Muscle of arm (tissue), 12 donors: Measurements from ENCODE around the gene MRC2. TPM values are rescaled to one million over a fixed set of nuclear protein-coding genes. Genes with fewer than 3 reads are reported as not detected.

Source experiments
- DNase-seq: peaks from one replicate; pipeline ENCODE4 v3.0.0-alpha.2; 2013
- polyA plus RNA-seq, 12 donors: library from polyadenylated mRNA; unstranded; fragments of 120-200 nt; gene quantifications; one replicate each; pipeline ENCODE4 v1.2.1, GENCODE V29; 2013; ENCODE audit not compliant: insufficient read length in 12 of 12

The MRC2 gene
- polyA plus RNA-seq, 12 donors: 105 to 196 (median 128) TPM

DNA sequence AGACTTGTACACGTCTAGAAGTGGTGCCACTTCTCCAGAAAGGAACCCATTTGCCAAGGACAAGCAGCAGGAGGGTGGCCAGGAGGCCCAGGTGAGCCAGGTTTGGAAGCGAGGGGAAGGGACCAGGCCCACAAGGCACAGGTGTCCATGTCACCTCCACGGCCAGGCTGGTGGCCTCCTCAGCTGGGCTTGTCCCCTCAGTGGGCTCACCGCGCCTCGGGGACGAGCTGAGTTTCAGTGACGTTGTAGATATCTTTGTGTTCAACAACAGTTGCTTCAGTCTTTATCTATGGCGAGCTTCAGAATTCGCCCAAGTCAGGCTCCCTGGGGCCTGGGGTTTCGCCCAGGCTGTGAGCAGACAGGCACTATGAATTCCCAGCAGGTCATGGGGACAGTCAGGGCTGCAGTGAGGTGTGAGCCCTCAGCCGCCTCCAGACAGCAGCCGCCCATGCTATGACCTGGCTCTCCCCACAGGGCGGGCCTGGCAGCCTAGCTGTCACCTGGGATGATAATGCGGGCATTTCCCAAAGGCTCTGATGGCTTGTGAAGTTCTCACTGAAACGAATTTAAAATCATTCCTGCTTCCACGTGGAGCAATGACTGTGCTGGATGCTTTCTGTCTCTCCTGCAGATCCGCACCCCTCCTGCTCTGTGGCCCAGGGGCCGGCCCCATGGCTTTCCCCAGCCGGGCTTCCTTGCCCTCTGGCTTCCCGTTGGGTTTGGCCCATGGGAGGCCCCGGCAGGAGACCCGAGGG is 89.5 kb downstream of the MRC2 start:
- DNase-seq: no peak

DNA sequence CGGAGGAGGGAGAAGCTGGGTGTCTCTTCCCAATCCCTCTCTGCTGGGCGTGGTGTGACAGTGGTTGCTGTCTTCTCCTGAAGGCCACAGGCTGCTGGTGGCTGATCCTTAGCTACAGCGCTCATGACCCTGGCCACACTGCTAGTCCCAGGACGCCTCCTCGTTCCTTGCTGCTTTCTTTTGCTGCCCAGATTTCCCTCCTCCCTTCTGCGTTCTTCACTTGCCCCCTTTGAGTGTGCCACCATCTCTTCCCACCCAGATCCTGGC is 90.1 kb downstream of the MRC2 start:
- no peak for DNase-seq

DNA sequence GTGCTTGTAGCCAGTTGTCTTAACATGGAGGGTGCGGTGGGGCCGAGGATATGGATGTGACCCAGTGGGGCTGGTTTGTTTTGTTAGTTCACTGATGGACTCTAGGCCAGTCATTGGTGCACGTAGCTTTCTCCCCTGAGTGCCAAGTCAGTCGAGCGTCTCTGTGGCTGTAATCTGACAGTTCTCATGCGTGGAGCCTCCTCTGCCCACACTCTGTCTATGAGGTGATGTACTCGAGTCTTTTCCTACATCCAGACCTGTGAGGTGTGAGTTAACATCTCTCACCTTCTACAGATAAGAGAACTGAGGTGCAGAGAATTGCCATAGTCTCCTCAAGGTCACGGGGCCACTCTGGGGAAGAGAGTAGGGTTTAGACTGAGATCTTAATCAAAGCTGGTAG is 90.4 kb downstream of the MRC2 start:
- DNase-seq: no peak

DNA sequence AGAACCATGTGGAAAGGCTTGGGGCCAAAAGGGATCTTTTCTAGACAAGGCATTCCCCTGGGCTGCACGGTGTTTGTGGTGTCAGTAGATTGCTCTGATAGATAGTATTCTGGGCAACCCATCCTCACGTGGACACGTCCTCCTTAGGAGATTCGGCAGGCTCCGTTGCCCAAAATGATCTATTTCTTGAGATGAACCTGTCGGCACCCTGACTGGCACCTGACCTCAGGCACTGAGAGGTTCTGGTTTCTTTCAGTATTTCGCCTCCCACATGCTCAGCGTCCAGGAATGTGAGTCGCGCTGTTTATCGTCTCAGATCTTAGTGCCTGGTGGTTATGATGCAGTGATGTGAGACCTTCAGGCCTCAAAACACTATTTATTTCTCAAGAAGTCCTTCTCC is 91.0 kb downstream of the MRC2 start:
- DNase-seq: no peak

DNA sequence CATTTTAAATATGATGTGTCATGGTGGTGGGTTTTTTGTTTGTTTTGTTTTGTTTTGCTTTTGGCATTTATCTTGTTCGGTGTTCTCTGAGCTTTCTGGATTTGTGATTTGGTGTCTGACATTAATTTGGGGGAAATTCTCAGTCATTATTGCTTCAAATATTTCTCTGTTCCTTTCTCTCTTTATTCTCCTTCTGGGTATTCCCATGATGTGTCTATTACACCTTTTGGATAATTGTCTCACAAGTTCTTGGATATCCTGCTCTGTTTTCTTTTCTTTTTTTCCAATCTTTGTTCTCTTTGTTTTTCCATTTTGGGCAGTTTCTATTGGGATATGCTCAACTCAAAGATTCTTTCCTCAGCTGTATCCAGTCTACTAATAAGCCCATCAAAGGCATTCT is 92.1 kb downstream of the MRC2 start:
- DNase-seq: no peak

DNA sequence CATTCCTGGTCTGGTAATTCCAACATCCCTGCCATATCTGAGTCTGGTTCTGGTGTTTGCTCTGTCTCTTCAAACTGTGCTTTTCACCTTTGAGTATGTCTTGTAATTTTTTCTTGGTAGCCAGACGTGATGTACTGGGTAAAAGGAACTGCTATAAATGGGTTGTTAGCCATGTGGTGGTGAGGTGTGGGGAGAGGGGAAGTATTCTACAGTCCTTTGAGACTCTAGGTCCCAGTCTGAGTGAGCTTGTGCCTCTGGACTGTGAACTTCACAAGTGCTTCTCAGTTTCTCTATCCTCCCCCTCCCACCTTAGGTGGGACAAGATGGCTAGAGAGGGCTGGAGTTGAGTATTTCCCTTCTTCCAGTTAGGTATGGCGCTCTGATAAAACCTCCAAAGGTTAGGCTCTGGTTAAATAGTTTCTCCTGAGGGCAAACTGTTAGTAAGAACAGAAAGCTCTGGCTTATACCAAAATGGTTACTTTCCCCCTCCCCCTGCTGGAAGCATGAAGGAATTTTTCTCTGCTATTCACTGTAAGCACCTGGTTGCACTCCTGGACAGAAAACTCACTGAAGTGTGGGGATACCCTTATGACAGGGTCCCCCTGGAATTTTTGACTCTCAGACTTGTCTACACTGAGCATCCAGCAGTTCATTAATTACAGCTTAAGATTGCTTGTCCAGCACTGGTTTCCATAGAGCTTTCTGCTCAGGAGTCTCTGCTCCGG is 92.8 kb downstream of the MRC2 start:
- DNase-seq: no peak

DNA sequence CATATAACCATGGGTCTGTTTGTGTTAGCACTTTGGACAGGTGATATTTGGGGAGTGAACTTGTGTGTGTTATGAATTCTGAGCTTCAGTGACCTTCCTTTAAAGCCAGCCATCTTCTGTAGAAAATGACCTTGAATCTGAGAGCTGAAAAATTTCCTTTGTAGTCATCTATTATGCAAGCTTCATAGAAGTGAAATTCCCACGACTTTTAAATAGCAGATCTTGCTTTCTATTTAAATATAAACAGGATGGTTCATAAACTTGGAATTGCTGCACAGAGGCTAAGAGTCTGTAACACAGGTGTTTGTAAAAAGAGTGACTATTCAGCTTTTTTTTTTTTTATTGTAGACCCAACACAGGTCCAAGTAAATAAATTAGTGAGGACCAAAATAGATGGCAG is 95.2 kb downstream of the MRC2 start:
- DNase-seq: no peak

DNA sequence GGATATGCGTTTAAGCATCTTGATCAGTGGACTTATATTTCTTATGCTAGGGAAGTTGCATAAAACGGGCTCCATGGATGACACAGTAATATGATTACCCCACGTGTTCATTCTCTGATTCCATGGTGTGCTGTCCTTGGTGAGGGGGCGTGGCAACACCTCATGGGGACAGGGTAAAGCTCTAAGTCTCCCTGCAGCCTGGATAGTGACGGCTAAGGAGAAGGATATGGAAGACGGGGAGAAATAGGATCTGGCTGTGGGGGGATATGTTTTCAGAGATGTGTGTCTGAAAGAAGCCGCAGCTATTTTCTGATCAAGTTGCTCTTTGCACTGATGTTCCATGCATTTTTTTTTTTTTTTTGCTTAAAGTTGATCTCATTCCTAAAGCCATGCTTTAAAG is 96.4 kb downstream of the MRC2 start:
- no peak for DNase-seq

DNA sequence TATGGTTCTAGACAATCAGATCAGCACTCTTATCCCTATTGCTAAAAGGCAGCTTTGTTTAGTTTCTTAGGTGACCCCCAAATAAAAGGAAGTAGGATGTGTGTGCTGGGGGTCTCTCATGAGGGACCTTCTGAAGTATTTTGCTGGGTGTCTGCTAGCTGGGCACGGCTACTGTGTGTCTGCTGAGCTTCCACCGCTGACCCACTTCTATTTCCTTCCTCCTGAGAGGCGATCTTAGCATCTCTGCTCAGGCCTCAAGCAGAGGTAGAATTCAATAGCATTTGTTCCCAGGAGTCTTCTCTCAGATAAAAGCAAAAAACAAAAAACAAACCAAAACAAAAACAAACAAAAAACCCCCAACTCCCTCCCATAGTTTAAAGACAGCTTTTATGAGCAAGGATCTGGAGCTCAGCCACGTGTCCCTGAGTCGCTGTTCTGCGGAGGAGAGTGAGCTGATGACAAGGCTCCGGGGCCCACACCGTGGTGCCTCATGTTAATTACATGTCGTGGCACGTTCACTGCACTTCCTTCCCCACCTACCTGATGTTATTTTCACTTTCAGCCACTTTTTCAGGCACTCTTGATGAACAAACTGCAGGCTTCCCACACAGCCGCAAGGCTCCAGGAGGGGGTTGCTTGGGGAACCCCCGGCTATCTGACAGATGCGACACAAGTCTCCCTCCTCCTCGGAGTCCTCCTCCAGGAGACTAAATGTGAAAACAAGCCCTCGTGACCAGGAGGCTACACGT is 97.1 kb downstream of the MRC2 start:
- no peak for DNase-seq

DNA sequence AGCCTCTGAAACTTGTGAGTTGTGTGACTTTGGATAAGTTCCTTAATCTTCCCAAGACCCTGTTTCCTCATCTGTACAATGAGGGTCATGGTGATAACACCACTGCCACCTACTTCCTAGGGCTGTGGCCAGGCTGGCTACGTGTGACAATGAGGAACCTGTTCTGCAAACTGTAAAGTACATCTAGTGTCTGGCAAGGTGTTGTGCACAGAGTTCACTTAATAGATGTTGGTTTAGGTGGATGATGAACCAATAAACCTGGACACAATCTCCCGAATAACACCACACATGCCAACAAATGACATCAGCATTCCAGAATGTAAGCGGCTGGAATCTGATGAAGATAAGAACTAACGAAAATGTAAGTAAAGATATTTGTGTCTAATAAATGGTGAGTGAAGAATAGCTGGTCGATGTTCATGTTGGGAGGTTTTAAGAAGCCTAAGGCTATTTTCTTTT is 98.3 kb downstream of the MRC2 start:
- DNase-seq: no peak

DNA sequence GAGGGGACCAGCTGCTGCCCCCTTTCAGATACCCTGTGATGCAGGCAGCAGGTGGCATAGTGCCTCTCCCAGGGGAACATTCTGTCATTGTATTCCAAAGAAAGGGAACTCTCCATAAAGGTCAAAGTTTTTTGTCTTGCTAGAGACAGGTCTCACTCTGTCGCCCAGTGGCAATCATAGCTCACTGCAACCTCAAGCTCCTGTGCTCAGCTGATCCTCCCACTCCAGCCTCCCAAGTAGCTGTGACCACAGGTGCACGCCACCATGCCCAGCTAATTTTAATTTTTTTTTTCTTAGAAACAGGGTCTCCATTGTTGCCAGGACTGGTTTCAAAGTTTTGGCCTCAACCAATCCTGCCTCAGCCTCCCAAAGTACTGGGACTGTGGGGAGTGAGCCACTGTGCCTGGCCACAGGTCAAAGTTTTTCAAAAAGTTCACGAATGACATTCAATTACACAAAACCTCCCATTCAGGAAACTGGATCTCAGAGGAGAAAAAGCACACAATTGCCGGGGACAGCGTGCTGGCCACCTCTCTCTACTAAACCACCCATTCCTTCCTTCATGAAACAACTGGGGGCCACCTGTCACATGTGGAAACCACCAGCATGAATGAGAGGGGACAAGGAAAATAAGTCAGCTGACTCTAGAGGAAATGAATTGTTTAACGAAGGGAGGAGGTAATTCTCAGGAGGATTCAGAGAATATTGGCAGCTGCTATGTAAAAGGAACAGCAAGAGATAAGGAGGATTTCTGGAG is 100.6 kb downstream of the MRC2 start:
- no peak for DNase-seq

DNA sequence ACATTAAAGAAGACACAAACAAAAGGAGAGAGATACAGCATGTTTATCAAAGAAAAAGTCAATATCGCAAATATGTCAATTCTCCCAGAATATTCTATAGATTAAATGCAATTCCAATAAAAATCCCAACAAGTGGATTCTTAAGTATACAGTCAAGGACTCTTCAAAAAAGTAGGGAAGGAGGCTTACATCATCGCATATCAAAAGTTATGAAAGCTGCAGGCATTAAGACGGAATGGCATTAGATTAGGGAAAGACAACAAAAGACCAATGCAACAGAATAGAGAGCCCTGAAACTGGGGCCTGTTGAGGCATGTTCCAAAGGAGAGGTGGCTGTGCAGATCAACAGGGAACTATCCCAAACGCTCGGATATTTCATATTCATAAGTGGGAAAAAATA is 104.7 kb downstream of the MRC2 start:
- no peak for DNase-seq

DNA sequence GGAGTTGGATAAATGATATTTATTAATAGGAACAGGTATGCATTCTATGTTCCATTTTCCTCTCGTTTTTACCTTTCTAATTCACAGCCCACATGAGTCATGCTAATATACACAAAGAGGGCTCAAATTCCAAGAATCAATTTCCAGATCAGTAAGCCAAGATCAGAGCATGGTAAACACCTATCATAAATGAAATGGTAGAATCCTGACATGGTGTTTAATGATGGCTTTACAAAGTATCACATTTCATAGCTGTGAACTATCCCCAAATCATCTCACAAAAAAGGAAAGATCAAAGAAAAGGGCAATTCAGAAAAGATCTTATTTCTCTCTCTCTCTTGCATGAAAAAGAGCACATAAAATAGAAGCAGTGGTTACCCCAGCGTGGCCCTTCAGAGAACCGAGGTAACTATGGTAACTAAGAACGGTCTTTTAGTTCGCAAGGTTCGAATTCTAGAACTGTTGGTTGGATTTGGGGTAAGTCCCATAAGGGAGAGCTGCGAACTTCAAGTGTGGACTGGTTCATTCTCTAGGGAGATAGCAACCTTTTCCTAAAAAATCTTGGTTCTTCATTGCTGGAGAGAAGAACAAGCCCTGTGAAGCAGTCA is 107.7 kb downstream of the MRC2 start:
- DNase-seq: no peak

DNA sequence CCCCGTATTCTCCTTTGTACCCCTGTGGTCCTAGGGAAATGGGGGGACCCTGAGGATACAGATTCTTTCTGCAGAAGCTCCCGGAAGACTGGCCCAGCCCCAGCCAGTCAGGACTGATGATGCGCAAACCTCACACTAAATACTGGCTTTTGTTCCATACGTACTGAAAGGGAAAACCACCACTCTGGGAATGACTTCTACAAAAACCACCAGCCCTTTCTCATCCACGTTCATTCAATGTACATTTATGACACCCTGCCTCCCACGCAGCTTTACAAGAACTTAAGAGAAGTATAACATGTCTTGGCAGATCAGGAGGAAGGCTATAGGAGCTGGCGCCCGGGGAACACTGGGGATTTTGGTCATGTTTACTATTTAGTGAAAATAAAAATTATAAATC is 110.0 kb downstream of the MRC2 start:
- no peak for DNase-seq

DNA sequence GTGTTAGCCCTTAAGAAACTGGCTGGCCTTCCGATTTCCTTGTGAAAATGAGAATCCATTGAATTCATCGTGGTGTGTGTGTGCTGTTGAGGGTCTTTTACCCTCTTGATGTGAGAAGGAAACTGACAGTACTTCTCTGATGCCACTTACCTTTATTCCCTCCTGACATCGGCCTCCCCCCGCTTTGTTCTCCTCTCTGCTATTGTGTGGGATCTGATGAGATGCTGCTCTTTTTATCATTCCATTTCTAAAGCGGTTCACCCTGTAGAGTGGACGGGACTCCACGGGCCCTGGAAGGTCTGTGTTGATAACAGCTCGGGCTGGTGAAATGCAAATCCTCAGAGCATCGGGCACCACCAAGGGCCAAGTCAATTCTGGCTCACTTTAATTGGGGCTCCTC is 110.8 kb downstream of the MRC2 start:
- DNase-seq: no peak

DNA sequence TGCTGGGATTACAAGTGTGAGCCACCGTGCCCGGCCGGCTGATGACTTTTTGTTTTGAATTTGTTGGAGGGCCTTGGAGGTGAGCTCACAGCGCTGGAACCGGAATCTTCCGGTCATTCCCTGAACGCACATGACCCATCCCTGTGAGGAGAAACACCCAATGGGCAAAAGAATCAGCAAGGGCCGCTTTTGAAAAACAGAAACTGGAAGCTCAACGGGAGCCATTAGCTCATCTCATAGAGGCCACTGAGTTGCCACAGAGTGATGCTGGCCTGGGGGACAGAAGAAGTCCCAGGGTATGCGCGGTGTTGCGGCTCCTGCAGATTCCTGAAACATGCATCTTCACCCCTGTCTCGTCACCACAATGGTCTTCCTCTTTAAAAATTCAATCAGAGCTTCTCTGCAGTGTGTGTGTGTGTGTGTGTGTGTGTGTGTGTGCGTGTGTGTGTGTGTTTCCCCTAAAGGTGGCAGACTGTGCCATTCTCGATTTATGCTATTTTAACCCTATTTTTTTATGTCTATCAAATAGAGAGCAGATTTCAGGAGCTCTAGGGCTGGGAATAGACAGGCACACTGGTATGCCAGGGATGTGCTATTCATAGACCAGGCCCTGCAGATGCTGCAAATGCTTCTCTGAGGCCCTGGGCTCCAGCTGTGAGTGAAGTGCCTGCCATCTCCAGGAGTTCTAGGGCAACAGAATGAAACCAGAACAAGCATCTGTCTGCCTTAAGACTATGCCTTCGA is 112.3 kb downstream of the MRC2 start:
- no peak for DNase-seq

DNA sequence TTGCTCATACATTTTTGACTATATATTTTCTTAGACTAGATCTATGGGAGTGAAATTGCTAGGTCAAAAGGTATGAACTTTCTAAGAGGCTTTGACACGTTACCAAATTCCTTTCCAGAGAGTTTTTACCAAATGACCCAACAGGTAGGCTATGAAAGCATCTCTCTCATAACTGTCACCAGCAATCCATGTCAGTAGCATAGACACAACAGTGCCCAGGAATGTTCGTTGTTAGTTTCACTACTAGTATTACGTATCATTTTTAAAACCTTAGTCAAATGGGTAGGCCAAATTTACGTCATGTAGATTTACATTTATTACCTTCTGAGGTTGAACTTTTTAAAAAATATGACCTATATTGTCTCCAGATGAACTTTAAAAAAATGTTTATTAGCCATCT is 113.8 kb downstream of the MRC2 start:
- no peak for DNase-seq
